Large intestine (tissue), 3 donors: ENCODE data around the gene TUBGCP2. TPM values are rescaled to one million over a fixed set of nuclear protein-coding genes. Genes with fewer than 3 reads are reported as not detected.

Experiments
- DNase-seq, 2 donors: peaks; one replicate each; pipeline versions ENCODE4 v3.0.0 to v3.0.0-alpha.2; 2013
- H3K27ac ChIP-seq: one replicate; pipeline ENCODE4 v1.5.1; 2013; ENCODE audit warnings: low read length
- H3K27me3 ChIP-seq: 2 replicates; pipeline ENCODE4 v1.6.1; 2013; ENCODE audit warnings: low read length; ENCODE audit not compliant: control insufficient read depth, insufficient read depth
- H3K36me3 ChIP-seq: 2 replicates; pipeline ENCODE4 v1.6.1; 2013; ENCODE audit warnings: low read length; ENCODE audit not compliant: control insufficient read depth, insufficient read depth
- H3K4me1 ChIP-seq: one replicate; pipeline ENCODE4 v1.6.1; 2013; ENCODE audit warnings: low read length; ENCODE audit not compliant: control insufficient read depth, insufficient read depth
- H3K4me3 ChIP-seq: one replicate; pipeline ENCODE4 v1.5.1; 2013; ENCODE audit warnings: low read length
- H3K9me3 ChIP-seq: one replicate; pipeline ENCODE4 v1.6.1; 2013; ENCODE audit warnings: mild to moderate bottlenecking, low read depth, low read length, moderate library complexity; ENCODE audit not compliant: control insufficient read depth
- WGBS: methylation state at CpG from one replicate; pipeline ENCODE4 v1.1.5; 2013; ENCODE audit warnings: low lambda C conversion rate; ENCODE audit not compliant: insufficient coverage; 5-methylcytosine and 5-hydroxymethylcytosine counted together
- polyA plus RNA-seq: library from polyadenylated mRNA; unstranded; fragments of 120-200 nt; gene quantifications from one replicate; pipeline ENCODE4 v1.2.1, GENCODE V29; 2013

The TUBGCP2 gene
- polyA plus RNA-seq, 1 donor: 53.2 TPM

GRCh38 chr10:133312769-133313145 lies 4.1 kb upstream of the TUBGCP2 start:
- Histone ChIP-seq H3K4me3 (no peak overlapping the region), H3K27ac (no peak overlapping the region), H3K36me3 (peaks cover 34% of the 10 kb centered on the region), H3K9me3 (peaks cover 11% of the 10 kb centered on the region), H3K27me3 (no peaks in the 10 kb centered on the region), H3K4me1 (peaks cover 4% of the 10 kb centered on the region)
- WGBS: 100% methylated on average over 1 of the region's 9 CpGs
- no peak for DNase-seq

- DNase-seq: no peak
- H3K4me3 ChIP-seq: no peak overlapping the region
- WGBS: 100% methylated on average over 1 of the region's 23 CpGs
These were observed 3.5 kb upstream of the TUBGCP2 start for GRCh38 chr10:133312016-133312768.

GRCh38 chr10:133311570-133311969 lies 2.9 kb upstream of the TUBGCP2 start:
- Histone ChIP-seq H3K27ac (no peak overlapping the region), H3K27me3 (no peaks in the 10 kb centered on the region), H3K9me3 (peaks cover 11% of the 10 kb centered on the region), H3K36me3 (peaks cover 35% of the 10 kb centered on the region), H3K4me1 (peaks cover 12% of the 10 kb centered on the region), H3K4me3 (no peak overlapping the region)
- DNase-seq: no peak
- no CpG with 5 or more reads among the region's 10 CpGs for WGBS

More at GRCh38 chr10:133312016-133312768, 3.5 kb upstream of the TUBGCP2 start:
- Histone ChIP-seq H3K9me3 (peaks cover 11% of the 10 kb centered on the region), H3K36me3 (peaks cover 34% of the 10 kb centered on the region), H3K27ac (no peak overlapping the region), H3K4me1 (peaks cover 7% of the 10 kb centered on the region), H3K27me3 (no peaks in the 10 kb centered on the region)

GRCh38 chr10:133310789-133311188 lies 2.1 kb upstream of the TUBGCP2 start:
- H3K9me3 ChIP-seq: peaks cover 11% of the 10 kb centered on the region

GRCh38 chr10:133310399-133310755 lies 1.7 kb upstream of the TUBGCP2 start:
- no peaks in the 10 kb centered on the region for H3K27me3 ChIP-seq
- no peak for DNase-seq
- peaks cover 35% of the 10 kb centered on the region for H3K36me3 ChIP-seq
- peaks cover 11% of the 10 kb centered on the region for H3K9me3 ChIP-seq
- peaks cover 12% of the 10 kb centered on the region for H3K4me1 ChIP-seq
- no CpG with 5 or more reads among the region's 16 CpGs for WGBS
- no peak overlapping the region for H3K27ac ChIP-seq
- no peak overlapping the region for H3K4me3 ChIP-seq

More at GRCh38 chr10:133310789-133311188, 2.1 kb upstream of the TUBGCP2 start:
- Histone ChIP-seq H3K36me3 (peaks cover 35% of the 10 kb centered on the region), H3K27me3 (no peaks in the 10 kb centered on the region), H3K27ac (no peak overlapping the region), H3K4me3 (no peak overlapping the region), H3K4me1 (peaks cover 12% of the 10 kb centered on the region)
- WGBS: no CpG with 5 or more reads among the region's 8 CpGs
- DNase-seq: no peak

- DNase-seq: no peak
- peaks cover 12% of the 10 kb centered on the region for H3K4me1 ChIP-seq
- no peak overlapping the region for H3K4me3 ChIP-seq
- H3K36me3 ChIP-seq: peaks cover 35% of the 10 kb centered on the region
- no peaks in the 10 kb centered on the region for H3K27me3 ChIP-seq
- H3K9me3 ChIP-seq: peaks cover 11% of the 10 kb centered on the region
- WGBS: 100% methylated on average over 1 of the region's 33 CpGs
- no peak overlapping the region for H3K27ac ChIP-seq
These were observed 1.2 kb upstream of the TUBGCP2 start for GRCh38 chr10:133309720-133310398.

GRCh38 chr10:133309100-133309719 lies 538 bp upstream of the TUBGCP2 start:
- Histone ChIP-seq H3K27me3 (no peaks in the 10 kb centered on the region), H3K36me3 (peaks cover 35% of the 10 kb centered on the region), H3K27ac (peak overlapping the region; percentile 65), H3K9me3 (peaks cover 11% of the 10 kb centered on the region), H3K4me3 (peak overlapping the region; percentile 69), H3K4me1 (peaks cover 12% of the 10 kb centered on the region)
- WGBS: no CpG with 5 or more reads among the region's 46 CpGs
- DNase-seq: peak in 1 of 2 donors; percentile 90

- peak; percentile 89 to 90 for DNase-seq
- H3K4me3 ChIP-seq: peak overlapping the region; percentile 69
- peaks cover 12% of the 10 kb centered on the region for H3K4me1 ChIP-seq
- H3K9me3 ChIP-seq: peaks cover 11% of the 10 kb centered on the region
- peaks cover 41% of the 10 kb centered on the region for H3K36me3 ChIP-seq
- no peaks in the 10 kb centered on the region for H3K27me3 ChIP-seq
- H3K27ac ChIP-seq: peak overlapping the region; percentile 65
- WGBS: no CpG with 5 or more reads among the region's 25 CpGs
These were observed 774 bp downstream of the TUBGCP2 start for GRCh38 chr10:133307776-133308420.

GRCh38 chr10:133306941-133307379 lies 1.7 kb downstream of the TUBGCP2 start:
- H3K27me3 ChIP-seq: no peaks in the 10 kb centered on the region
- no peak overlapping the region for H3K27ac ChIP-seq
- peaks cover 39% of the 10 kb centered on the region for H3K36me3 ChIP-seq
- no CpG with 5 or more reads among the region's 17 CpGs for WGBS
- H3K9me3 ChIP-seq: peaks cover 11% of the 10 kb centered on the region
- no peak for DNase-seq
- no peak overlapping the region for H3K4me3 ChIP-seq
- peaks cover 12% of the 10 kb centered on the region for H3K4me1 ChIP-seq

- Histone ChIP-seq H3K4me3 (no peak overlapping the region), H3K36me3 (peaks cover 33% of the 10 kb centered on the region), H3K27ac (no peak overlapping the region), H3K4me1 (peaks cover 12% of the 10 kb centered on the region), H3K27me3 (no peaks in the 10 kb centered on the region), H3K9me3 (peaks cover 11% of the 10 kb centered on the region)
- no peak for DNase-seq
- no CpG with 5 or more reads among the region's 5 CpGs for WGBS
These were observed 2.6 kb downstream of the TUBGCP2 start for GRCh38 chr10:133306097-133306476.
